ENCODE data around the gene GSTM4. TPM values are rescaled to one million over a fixed set of nuclear protein-coding genes. Genes with fewer than 3 reads are reported as not detected.
A peak's percentile ranks its signal among the peaks of the same experiment; 100 is the strongest.

The GSTM4 gene
- total and polyA plus RNA-seq, 2 of the 4 experiments (the other 2 are of a cell fraction): 10.4 to 37.8 TPM

- TF ChIP-seq BHLHE40 (IDR thresholded peaks at IDR 0.05; ENCODE audit: low read depth, low read length) (no peak), FOS (IDR thresholded peaks at IDR 0.05; ENCODE audit: low read depth, low read length) (no peak), MAFK (IDR thresholded peaks at IDR 0.05; ENCODE audit: low read depth, low read length) (no peak), CEBPB (IDR thresholded peaks at IDR 0.05; ENCODE audit: low read depth, low read length) (no peak)
Measured at GRCh38 chr1:109637446-109637845, 18.5 kb upstream of the GSTM4 start (continued).

- Histone ChIP-seq H2AFZ (replicated peaks; ENCODE audit: low read length, poor library complexity) (peak overlapping the region; percentile 3), H4K5ac (ENCODE audit: low read depth, low read length) (no peak overlapping the region), H3K9me1 (ENCODE audit: insufficient read depth, low read length) (no peaks in the 10 kb centered on the region), H3K4me2 (ENCODE audit: low read depth, low read length) (no peak overlapping the region), H2AK5ac (ENCODE audit: low read depth, low read length) (no peak overlapping the region), H3K27me3 (ENCODE audit: control insufficient read depth, insufficient read depth, low read length) (no peaks in the 10 kb centered on the region), H3K79me1 (ENCODE audit: low read depth in 1 of 2, low read length in 2 of 2) (0 out of 4 replicates have a peak, but pooled peaks cover 0 to 1% of the 10 kb centered on the region in 2 experiments), H4K20me1 (ENCODE audit: insufficient read depth, low read length) (no peaks in the 10 kb centered on the region), H3K9ac (ENCODE audit: low read depth, low read length) (no peak overlapping the region), H2BK20ac (ENCODE audit: low read depth, low read length) (no peak overlapping the region), H3K14ac (replicated peaks; ENCODE audit: low read depth, low read length) (no peak overlapping the region), H3K18ac (ENCODE audit: low read depth, low read length) (no peak overlapping the region), H2BK120ac (ENCODE audit: low read depth, low read length) (no peak overlapping the region), H2BK5ac (ENCODE audit: low read depth, low read length, poor library complexity, severe bottlenecking) (no peak overlapping the region), H3K4ac (ENCODE audit: low read depth, low read length) (no peak overlapping the region), H2BK15ac (ENCODE audit: low read depth, low read length) (no peak overlapping the region), H3K56ac (ENCODE audit: extremely low read depth, insufficient read depth, low read length) (no peak overlapping the region), H4K8ac (ENCODE audit: low read depth in 2 of 2, low read length in 2 of 2) (no peak overlapping the region), H3K36me3 (ENCODE audit: control insufficient read depth, insufficient read depth, low read length) (no peaks in the 10 kb centered on the region), H4K91ac (ENCODE audit: insufficient read depth, low read depth, low read length) (no peak overlapping the region), H3K9me3 (ENCODE audit: control insufficient read depth, insufficient read depth, low read length) (no peaks in the 10 kb centered on the region), H3K4me3 (ENCODE audit: insufficient read depth, low read depth, low read length) (no peak overlapping the region), H2AK9ac (replicated peaks; ENCODE audit: low read depth, low read length, poor library complexity) (no peak overlapping the region), H3K4me1 (ENCODE audit: control insufficient read depth, insufficient read depth, low read length) (peaks cover 19% of the 10 kb centered on the region), H3K23ac (ENCODE audit: low read depth, low read length) (no peak overlapping the region), H3K27ac (ENCODE audit: insufficient read depth, low read length) (no peak overlapping the region)
- ChIA-PET CTCF (interaction anchor here (1.1 to 3.9 kb wide), 11 partner anchors 11 to 372 kb away, joined by 3 to 63 read pairs (median 6); partner anchors contain the start of genes AHCYL1 and GNAI3), POLR2A (ENCODE audit: unreplicated experiment) (interaction anchor here (0.5 kb wide), 1 partner anchor 837 kb away, joined by 3 read pairs; no protein-coding TSS in a partner anchor)
- ATAC-seq (ENCODE audit: low read depth) (no peak), DNase-seq (no peak)
- in situ Hi-C loops (cut with MboI; ENCODE audit: low sequenced_read_pairs): no loop called here
- no TSS peak for BruUV-seq (replicated peaks)
- dilution Hi-C loops (cut with HindIII; ENCODE audit: low sequenced_read_pairs, unreplicated experiment): no loop called here
- intact Hi-C loops (cut with micrococcal nuclease): no loop called here
- WGBS, 2 experiments (ENCODE audit: extremely low coverage in 2 of 2, insufficient read length in 1 of 2): 88% methylated on average over 5 of the region's 9 CpGs; no CpG with 5 or more reads in 1 of the 2 experiments
- TF ChIP-seq MAZ (IDR thresholded peaks at IDR 0.05; ENCODE audit: borderline replicate concordance, low read depth, low read length) (no peak), CEBPB (IDR thresholded peaks at IDR 0.05; ENCODE audit: low read depth, low read length) (no peak), CTCF (conservative IDR thresholded peaks at IDR 0.05; ENCODE audit: low read depth, low read length) (no peak), ELK1 (IDR thresholded peaks at IDR 0.05; ENCODE audit: borderline replicate concordance, low read depth, low read length) (no peak), RFX5 (IDR thresholded peaks at IDR 0.05; ENCODE audit: low read depth, low read length) (no peak), RAD21 (IDR thresholded peaks at IDR 0.05; ENCODE audit: low read length) (no peak), RCOR1 (IDR thresholded peaks at IDR 0.05; ENCODE audit: insufficient replicate concordance, low read length) (no peak), USF2 (IDR thresholded peaks at IDR 0.05; ENCODE audit: low read depth, low read length) (no peak), SMC3 (IDR thresholded peaks at IDR 0.05; ENCODE audit: low read depth, low read length) (no peak)
Measured at GRCh38 chr1:109639063-109639840, 16.6 kb upstream of the GSTM4 start.
